ENCODE measurements around the gene CCNY.

GRCh38 chr10:35412900-35413491 is 76.7 kb downstream of the CCNY start:
- TF ChIP-seq CTCF (IDR thresholded peaks at IDR 0.05) = no peak
- no peak for TF ChIP-seq ZFX (IDR thresholded peaks at IDR 0.05; ENCODE audit: borderline replicate concordance)
